SKM-1 (cell line): ENCODE measurements around the gene HOXB4.

Experiments
- DNase-seq: peaks from one replicate; lab custom pipeline; 2025; ENCODE audit not compliant: unreplicated experiment; lab: John Stamatoyannopoulos, UW

The HOXB4 gene

DNA sequence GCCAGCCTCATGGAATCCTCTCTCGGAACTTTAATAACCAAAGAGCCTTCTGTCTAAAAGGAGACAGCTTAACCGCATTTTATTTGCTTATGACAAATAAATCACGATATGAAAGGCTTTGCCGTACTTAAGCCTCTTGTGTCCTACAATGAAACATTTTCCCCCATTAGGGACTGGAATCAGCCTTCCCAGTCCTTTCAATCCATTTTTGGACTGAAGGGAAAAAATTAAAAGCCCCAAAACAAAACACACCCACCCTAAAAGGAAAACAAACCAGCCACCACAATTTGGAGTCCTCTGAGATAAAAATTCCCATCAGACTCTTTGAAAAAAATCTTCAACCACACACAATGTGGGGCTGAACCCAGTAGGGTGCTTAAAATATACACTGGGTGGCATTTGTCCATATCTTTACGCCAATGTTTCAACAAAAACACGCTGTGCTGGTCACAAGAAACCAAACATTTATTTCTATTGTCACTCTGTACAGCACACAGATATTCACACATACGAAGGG lies 3.0 kb downstream of the HOXB4 start:
- no peak for DNase-seq

DNA sequence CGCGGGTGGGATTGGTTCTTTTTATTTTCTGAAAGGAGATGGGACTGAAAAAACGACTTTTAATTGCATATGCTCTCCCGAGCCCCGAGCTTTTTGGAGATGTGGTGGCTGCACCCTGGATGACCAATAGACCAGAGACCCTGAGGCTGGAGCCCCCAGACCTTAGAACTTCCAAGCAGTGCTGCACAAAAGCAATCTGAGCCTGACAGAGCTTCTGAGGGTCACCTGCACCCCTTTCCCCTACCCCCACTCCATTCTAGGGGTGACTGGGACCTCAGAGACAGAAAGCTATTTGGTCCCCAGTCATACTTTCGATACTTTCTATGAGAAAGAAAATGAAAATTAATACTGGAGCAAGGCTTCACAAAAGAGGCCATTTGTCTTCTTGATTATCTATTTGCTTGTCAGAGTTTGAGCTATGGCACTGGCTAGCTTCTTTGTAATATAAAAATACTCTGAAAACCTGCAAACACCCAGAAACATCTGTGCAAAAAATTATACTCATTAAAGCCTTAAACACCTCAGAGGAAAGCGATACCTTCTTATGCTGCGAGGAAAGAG lies 3.6 kb downstream of the HOXB4 start:
- DNase-seq: no peak

DNA sequence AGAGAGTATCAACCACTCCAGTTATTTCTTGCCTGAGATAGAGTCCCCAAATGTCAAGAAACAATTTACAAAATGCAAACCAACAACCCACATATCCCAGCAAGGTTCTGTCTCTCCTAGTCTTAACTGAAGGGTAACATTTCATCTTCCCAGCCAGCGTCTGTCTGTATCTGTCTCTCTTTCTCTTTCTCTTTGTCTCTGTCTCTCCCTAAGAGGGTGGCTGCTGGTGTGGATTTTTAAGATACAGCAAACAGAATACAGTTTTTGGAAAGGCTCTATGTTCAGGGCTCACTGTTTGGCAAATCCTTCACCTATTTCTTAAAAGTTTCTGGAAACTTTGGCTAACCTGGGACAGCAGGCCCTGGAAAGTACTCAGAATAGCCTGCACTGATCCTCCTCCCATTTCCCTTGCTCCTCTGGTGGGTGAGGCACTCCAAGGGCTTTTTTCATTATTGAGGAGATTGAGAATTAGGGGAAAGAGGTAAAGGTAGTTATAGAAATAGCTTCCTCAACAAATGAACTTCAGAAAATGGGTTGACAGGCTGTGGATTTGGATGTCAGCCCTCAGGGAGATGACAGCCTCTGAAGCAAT lies 6.2 kb downstream of the HOXB4 start:
- no peak for DNase-seq

DNA sequence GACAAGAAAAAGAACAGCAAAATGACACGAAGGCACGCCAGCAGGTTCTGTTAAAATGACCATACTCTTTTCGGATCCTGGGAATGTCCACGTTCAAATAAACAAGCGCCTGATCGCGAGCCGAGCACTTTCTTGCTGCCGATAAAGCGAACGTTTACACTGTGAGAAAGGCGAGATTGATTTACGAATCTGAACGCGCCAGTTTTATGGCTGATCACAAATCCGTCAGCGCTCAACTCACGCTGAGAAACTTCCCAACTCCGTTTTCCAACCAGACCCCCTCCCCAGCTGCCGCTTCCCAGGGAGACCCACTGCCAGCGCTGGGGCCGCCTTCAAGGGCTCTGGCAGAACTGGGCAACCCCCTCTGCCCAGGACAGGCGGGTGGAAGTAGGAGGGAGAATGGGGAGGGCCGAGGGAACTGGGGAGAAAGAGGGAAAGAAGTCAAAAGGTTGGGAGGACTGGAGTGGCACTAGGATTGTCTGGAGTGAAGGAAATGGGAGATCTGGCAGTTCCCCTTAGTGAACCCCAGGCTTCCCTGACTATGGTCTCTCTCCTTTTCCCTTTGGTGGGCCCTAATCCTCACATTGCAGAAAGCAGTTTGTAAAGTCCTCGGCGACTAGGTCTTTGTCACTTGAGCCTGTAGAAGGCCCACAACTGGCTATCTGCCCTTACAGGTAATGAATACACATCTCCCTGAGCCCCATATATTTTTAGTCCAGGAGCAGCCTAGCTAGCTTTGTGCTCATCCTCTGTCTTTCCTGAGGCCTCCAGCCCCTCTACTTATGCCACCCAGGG lies 6.9 kb downstream of the HOXB4 start:
- no peak for DNase-seq

DNA sequence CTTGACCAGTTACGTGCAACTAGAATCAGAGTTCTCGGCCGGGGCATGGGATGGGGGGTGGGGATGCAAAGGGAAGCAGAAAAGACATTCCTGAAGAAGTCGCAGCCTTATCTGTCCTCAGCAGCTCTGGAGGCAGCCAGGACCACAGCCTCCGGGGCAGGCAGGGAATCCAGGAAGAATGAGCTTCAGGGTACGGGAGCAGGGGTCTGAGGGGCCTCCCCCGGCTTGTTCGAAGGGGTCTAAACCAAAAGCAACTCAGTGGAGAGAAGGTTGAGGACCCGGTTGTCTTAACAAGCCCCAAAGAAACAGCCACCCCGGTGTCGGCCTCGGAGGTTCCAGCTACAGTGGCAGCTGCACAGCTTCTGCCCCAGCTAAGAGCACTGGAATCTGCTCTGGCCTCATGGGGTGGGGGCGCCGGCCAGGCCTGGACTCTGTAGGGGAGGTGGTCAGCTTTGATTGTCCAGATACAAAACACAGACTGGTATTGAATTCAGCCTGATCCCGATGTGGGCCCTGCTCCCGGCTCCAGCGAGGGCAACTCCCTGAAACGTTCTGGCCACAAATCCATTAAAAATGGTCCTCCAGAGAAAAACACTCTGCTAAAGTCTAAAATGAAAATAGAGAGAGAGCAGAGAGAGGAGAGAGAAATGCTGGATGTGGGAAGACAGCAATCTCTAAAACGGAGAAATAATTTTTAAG lies 7.7 kb downstream of the HOXB4 start:
- DNase-seq: no peak

DNA sequence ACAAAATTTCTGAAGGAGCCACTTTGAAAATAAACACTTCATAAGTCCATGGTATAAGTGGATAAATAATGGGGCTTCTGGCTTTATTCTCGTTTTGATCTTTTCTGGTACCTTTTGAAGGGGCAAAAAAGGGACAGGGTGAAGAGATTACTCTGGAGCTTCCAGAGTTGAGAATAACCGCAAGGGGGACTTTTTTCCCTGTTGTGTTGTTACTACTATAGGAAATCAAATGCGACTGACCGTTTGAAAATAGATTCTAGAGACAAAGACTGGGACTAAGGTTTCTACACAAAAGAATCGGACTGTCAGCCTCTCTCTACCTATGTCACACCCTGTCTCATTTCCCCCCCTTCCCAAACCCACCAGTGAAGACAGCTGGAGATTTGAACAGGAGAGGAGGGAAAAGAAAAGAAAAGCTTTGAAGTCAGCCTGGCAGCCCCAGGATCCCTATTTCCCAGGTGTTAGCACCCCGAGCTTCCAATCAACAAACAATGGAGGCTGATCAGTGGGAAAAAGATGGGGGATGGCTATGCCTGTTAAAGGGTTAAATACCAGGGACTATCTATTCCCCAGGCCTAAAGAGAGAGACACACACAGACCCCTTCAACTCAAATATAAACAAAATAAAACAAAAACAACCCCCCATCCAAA lies 8.4 kb downstream of the HOXB4 start:
- no peak for DNase-seq

DNA sequence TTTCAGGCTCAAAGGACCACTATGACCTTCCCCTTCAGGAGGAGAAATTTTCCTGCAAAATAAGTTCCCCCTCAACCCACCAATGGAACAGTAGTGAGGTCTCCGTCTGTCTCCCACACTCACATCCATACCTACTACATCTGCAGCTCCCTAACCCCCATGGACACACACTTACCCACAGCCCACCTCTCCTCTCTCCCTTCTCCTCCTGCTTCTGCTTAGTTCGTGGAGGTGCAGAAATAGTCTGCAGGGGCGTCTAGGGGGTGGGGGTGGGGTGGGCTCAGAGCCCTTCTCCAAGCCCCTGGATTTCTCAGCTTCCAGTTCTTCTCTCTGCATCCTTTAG lies 8.9 kb downstream of the HOXB4 start:
- no peak for DNase-seq

DNA sequence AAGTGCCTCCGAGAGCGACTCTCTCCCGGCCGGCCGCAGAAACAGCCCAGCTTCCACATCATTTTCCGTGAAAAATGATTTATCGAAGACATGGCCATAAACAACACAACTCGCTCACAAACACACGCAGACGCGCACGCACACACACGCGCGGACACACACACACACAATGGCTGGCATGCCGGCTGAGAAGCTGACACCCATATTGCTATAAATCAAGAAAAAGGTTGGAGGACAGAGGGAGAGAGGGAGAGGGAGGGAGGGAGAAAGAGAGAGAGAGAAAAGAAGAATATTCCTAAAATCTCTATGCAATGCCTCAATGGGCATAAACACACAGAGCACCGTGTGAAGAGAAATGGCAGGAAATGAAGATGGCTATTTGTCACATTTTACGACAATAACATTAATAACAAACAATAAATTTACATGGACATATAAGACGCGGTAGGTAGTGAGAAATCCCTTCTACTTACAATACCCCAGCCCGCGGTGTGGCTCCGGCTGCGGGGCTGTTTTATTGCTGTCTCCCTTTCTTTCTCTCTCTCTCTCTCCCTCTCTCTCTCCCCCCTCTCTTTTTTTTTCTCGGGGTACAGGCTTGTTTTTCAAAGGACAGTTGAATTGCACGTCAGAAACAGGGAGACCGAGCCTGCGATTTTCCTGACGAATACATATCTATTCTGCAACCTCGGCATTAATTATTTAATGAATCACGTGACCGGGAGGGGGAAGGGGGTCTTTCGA lies 9.5 kb downstream of the HOXB4 start:
- no peak for DNase-seq

DNA sequence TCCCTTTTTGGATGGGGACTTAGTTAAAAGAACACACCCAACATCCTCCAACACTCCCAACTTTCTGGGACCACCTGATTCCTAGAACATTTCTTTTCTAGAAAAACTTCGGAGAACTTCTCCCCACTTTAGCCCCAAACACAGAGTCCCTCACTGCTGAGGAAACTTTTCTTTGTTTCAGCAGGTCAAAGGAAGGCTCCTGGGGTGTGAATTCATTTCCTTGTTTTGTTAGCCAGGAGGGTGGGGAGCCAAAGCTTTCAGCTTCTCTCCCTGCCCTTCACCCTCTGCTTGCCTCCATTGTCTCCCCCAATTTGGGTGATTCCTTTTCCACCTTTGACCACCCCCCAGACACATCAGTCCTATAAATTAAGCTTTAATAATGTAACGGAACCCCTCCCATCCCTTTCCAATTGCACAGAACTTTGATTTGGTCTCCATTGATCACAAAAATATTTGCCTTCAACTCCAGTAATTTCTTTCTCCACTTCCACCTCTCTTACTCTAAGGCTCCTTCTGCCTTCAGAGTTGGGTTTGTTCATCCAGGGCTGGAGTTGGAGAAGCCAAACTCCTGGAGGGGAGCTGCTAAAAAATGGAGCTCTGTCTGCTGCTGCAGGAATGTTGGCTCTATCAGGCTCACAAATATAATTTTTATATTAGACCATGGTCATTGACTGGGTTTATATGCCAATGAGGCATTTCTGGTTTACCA lies 10.3 kb downstream of the HOXB4 start:
- DNase-seq: no peak

DNA sequence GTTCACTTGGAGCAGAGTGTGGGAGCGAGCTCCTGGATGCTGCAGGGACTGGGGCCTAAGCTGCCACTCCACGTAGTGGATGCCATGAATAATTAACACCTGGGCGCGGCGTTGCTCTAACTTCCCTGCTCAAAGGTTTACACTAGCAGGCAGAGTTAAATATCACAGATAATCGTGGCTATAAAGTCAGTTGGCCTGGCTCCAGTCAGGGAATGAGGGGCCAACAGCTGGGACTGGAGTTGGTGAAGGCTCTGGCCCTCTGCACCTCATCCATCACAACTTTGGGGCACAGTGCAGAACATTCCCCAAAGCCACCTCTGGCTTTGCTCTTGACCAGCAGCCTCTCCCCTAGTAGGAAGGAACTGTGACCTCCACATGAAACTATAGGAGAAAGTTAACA lies 10.9 kb downstream of the HOXB4 start:
- no peak for DNase-seq

DNA sequence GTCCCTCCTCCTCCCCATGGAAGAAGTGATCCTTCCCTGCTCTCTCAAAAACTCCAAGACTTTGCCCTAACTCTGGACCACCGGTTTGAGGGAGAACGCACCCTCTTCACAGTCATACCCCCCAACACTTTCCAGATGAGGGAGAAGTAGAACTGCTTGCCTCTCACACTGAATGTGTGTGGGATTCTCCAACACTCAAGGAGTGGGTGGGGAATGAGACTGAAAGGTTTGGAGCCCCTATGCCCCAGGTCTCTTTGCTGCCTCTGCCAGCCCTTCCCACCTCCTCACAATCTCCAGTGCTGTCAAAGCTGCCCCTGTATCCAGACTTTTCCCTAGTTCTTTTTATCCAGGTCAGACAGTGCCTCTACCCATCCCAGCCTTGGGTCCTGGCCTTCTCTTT lies 11.4 kb downstream of the HOXB4 start:
- no peak for DNase-seq

DNA sequence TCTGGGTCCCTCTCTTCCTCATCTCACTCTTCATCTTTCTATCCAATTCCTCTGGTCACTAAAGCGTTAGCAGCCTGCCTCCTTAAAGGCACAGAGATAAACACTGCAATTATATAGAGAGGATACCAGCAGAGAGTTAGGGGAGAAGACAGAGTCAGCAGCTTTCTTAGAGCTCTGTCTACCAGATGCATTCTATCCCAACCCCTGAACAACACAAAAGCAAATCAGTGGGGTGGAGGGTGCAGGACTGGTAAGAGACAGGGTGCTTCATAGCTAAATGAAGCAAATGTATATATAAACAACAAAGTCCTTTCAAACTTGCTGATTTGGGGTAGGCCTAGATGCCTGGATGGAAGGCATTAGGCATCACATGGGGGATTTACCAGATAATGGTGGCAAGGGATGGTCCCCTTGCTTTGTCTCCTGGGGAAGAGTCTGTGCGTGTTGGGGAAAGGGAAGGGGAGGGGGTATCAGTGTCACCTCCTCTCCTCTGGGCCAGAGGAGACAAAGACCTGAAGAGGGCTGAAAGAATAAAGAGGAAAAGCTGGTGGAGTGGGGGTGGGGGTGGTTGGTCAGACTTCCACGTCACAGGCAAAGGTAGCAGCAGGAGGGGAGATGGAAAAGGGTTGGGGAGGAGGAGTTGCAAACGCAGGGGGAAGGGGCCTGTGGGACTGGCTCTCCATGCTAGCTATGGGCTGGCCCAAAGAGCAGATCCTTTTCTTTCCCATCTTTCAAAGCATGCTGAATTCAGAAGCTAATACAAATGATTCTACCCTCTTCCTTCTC lies 12.0 kb downstream of the HOXB4 start:
- no peak for DNase-seq

DNA sequence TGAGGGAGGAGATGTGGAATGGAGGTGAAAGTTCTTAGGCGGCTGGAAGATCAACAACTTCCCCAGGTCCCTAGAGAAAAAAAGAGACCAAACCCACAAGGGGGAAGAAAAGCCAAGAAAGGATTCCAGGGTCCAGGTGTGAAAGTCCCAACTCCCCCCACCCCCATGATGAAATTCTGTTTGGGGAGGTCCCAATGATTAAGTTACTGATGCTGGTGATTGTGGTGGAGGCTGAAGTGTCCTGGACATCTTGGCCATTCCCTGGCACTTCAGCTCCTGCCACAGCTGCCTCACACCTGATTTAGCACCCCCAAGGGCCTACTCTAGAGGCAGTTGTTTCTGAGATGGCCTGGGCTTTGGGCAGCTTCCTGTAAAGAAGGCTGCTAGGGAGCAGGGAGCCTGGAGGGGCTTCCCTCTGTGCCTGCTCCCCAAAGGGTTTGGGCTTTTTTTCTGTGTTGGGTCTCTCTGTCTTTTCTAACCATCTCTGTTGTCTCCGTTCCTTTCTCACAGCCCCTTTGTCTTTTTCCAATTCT lies 13.1 kb downstream of the HOXB4 start:
- DNase-seq: no peak

DNA sequence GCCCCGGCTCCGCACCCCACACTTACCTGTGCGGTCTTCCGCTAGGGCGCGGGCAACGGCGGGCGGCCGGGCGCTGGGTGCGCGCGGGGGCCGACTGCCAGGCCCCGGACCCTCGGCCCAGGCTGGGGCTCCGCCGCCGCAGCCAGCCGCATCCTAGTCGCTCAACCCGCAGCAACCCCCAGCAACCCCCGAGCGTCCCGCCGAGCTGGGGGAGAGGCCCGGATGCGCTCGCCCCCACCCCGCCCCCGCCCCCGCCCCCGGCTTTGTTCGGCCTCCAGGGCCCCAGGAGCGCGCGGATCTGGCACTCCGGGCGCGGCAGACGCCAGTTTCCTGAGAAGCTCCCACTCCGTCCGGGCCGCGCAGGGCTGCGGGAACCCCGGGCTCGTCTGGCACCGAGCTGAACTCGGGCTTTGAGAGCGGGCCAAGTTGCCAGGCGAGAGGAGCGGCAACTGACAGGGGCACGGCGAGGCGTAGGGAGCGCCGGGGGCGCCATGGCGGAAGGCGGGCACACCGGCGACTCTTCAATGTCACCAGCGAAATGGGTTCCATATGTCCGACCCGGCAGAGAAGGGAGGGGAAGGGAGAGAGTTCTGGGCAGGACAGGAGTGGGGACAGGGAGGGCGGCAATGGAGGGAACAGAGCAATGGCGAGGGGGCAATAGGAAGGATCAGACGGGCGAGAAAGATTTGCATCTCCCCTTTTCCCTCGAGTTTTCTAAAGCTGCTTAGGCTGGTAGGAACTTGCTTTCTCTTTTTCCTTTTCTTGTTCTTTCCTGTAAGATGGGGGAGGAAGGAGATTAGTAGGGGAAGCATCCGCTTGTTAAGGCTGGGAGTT lies 13.7 kb downstream of the HOXB4 start:
- no peak for DNase-seq

DNA sequence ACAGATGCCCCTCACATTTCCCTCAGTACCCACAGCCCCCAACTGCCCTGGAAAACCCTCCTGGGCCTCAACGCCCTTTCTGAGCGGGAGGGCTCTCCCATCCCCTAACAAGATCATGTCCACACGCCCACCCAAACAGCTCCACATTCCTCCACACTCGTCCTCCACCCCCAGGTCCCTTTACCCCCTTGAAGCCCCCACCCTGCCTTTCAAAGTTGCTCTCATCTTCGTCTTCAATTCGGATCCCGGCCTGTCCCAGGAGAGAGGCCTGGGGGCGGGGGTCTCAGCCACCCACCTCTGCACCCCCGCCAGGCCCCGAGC lies 14.3 kb downstream of the HOXB4 start:
- no peak for DNase-seq

DNA sequence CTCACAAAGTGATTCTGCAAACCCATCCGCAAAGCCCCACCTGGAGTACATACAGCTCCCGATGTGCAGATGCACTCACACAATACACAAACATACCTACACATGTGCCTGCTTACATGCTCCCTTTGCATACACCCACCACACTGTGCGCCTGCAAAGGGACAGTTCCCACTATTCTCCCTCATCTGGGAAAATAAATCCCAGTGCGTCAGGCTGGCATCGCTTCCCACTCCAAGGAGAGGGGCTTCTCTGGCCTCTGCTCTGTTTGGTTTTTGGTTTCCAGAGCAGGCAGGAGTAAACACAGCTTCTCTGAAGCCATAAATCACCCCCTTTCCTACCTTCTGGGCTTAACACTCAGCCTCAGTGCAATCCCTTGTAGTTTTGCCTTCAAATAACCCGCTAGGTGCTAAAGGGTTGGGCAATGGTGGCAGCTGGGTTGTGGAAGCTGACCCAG lies 14.7 kb downstream of the HOXB4 start:
- no peak for DNase-seq

DNA sequence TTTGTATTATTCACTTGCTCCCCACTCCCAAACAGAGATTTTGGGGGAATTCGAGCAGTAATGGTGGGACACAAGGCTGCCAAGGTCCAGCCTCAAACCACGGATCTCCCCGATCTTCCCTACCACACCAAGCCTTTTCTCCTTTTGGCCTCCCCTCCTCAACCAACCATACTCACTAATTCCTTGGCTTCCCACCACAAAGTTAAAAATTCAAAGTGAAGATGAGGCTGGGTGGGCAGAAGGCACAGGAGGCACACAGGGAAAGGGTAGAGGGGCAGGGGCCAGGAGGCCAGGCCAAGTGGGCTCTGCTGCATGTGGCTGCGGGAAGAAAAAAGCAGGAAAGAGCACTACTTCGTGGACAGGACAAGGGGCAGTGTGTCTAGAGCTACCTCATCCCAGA lies 15.2 kb downstream of the HOXB4 start:
- no peak for DNase-seq
